ENCODE measurements around the gene ZIC2.

GRCh38 chr13:99969919-99970650 lies 11.5 kb upstream of the ZIC2 start:
- TF ChIP-seq POLR2A (IDR thresholded peaks at IDR 0.05), result no peak
- no peak for TF ChIP-seq EP300 (IDR thresholded peaks at IDR 0.05)

All from stomach (tissue), 4 donors.